H1 (cell line): Measurements from ENCODE around the gene ALDH4A1.

Source experiments
- EGR1 ChIP-seq: IDR thresholded peaks from 2 replicates; pipeline ENCODE4 v1.6.1; 2011; ENCODE audit warnings: low read depth, low read length, borderline replicate concordance
- POLR2A ChIP-seq, 2 experiments: IDR thresholded peaks; 1 replicate in 1 of 2; 2 replicates in 1 of 2; pipeline ENCODE4 v1.6.1; 2011; ENCODE audit warnings: low read depth in 2 of 2, low read length in 2 of 2, mild to moderate bottlenecking in 2 of 2; ENCODE audit errors: control extremely low read depth in 1 of 2

DNA sequence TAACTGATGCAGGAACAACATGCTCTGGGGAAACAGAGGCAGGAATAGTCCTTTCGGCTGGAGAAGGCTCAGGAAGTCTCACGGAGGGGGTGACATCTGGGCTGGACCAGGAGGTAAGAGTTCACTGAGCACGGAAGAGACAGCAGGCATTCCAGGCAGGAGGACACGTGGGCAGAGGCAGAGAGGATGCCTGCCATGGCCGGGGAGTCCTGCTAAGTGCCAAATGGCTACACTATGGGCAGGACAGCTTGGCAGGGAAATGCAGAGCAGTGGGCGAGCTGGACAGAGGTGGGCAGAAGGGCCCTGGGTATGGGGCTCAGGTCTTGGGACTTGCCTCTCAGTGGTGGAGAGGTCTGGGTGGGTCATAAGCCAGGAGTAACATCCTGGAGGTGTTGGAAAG, 17.6 kb downstream of the ALDH4A1 start:
- TF ChIP-seq POLR2A (IDR thresholded peaks at IDR 0.05; ENCODE audit: control extremely low read depth in 1 of 2, low read depth in 2 of 2, low read length in 2 of 2) (no peak), EGR1 (no peak)
